WERI-Rb-1 (cell line): ENCODE results near the gene STK31.
"Not testable (repeated sequence)": the region's sequence is repeated elsewhere in the genome, so short reads cannot be mapped to it uniquely, and the experiment has no call there.

Experiments used
- DNase-seq: peaks from one replicate; pipeline ENCODE4 v3.0.0-alpha.2; 2020
- H3K27ac ChIP-seq: fragments of 250-450 bp; sonication (Bioruptor Pico); 2 replicates; pipeline ENCODE4 v1.5.1; 2020; ENCODE audit warnings: mild to moderate bottlenecking, moderate library complexity
- H3K27me3 ChIP-seq: fragments of 250-450 bp; sonication (Bioruptor Pico); 2 replicates; pipeline ENCODE4 v1.5.1; 2021; ENCODE audit warnings: mild to moderate bottlenecking, low read depth, moderate library complexity; ENCODE audit not compliant: insufficient read depth, severe bottlenecking
- H3K36me3 ChIP-seq: fragments of 250-450 bp; sonication (Bioruptor Pico); 2 replicates; pipeline ENCODE4 v1.5.1; 2020; ENCODE audit warnings: mild to moderate bottlenecking, moderate library complexity
- H3K4me3 ChIP-seq: 2 replicates; pipeline ENCODE4 v1.5.1; 2011; ENCODE audit warnings: low read depth, mild to moderate bottlenecking, control low read depth, low read length
- H3K9me3 ChIP-seq: fragments of 250-450 bp; sonication (Bioruptor Pico); 2 replicates; pipeline ENCODE4 v1.5.1; 2021; ENCODE audit warnings: mild to moderate bottlenecking, moderate library complexity; ENCODE audit not compliant: severe bottlenecking
- TF ChIP-seq, protein P1 (sequence below): IDR thresholded peaks from 2 replicates; pipeline ENCODE4 v1.5.1; 2011; ENCODE audit warnings: low read depth, mild to moderate bottlenecking, control low read depth, inconsistent platforms, low read length

STK31 gene

DNA sequence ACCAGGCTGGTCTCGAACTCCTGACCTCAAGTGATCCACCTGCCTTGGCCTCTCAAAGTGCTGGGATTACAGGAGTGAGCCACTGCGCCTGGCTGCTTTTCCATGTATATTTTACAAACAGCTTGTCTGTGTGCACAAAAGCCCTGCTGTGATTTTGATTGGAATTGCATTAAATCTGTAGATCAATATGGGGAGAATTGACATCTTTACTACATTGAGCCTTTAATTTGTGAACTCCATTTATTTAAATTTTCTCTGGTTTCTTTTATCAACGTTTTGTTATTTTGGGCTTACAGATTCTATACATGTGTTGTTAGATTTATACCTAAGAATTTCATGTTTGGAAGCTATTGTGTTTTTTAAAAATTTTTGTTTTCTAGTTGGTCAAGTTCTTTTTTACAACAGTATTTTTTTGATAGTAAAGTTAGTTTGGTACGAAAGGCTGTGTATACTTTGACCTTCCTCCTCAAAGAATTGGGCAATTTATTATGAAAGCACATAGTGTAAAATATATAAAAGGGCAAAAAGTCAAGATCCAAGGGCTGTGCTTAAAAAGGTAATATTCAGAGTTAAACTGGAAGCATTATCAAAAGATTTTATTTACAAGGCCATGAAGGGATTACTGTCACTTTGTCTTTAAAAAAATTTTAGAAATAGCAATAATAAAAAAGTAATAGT lies 92.8 kb downstream of the STK31 start:
- H3K4me3 ChIP-seq = no peak overlapping the region
- no peak overlapping the region for H3K27ac ChIP-seq
- H3K36me3 ChIP-seq = no peaks in the 10 kb centered on the region
- peaks cover 4% of the 10 kb centered on the region for H3K9me3 ChIP-seq
- H3K27me3 ChIP-seq = no peaks in the 10 kb centered on the region
- DNase-seq = no peak
- TF ChIP-seq, protein P1, sequence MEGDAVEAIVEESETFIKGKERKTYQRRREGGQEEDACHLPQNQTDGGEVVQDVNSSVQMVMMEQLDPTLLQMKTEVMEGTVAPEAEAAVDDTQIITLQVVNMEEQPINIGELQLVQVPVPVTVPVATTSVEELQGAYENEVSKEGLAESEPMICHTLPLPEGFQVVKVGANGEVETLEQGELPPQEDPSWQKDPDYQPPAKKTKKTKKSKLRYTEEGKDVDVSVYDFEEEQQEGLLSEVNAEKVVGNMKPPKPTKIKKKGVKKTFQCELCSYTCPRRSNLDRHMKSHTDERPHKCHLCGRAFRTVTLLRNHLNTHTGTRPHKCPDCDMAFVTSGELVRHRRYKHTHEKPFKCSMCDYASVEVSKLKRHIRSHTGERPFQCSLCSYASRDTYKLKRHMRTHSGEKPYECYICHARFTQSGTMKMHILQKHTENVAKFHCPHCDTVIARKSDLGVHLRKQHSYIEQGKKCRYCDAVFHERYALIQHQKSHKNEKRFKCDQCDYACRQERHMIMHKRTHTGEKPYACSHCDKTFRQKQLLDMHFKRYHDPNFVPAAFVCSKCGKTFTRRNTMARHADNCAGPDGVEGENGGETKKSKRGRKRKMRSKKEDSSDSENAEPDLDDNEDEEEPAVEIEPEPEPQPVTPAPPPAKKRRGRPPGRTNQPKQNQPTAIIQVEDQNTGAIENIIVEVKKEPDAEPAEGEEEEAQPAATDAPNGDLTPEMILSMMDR = no peak

DNA sequence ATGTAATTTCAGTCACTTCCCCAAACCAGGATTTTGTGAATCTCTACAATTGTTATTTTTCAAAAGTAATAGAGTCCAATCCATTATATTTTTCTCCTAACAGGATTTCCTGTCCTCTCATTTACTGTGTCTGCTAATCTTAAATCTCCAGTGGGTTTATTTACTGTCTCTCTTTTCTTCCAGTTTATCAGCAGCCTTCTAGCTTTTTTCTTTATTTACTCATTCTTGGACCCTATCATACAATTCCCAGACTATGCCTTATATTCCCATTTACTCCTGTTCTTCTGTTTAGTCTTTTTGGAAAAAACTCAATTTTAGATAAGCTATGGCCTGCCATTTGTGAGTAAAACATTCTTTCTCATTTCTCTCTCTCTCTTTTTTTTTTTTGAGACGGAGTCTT lies 94.7 kb downstream of the STK31 start:
- TF ChIP-seq, protein P1 = no peak
- DNase-seq = no peak
- Histone ChIP-seq H3K27ac (no peak overlapping the region), H3K27me3 (no peaks in the 10 kb centered on the region), H3K36me3 (no peaks in the 10 kb centered on the region), H3K4me3 (no peak overlapping the region), H3K9me3 (no peaks in the 10 kb centered on the region)

DNA sequence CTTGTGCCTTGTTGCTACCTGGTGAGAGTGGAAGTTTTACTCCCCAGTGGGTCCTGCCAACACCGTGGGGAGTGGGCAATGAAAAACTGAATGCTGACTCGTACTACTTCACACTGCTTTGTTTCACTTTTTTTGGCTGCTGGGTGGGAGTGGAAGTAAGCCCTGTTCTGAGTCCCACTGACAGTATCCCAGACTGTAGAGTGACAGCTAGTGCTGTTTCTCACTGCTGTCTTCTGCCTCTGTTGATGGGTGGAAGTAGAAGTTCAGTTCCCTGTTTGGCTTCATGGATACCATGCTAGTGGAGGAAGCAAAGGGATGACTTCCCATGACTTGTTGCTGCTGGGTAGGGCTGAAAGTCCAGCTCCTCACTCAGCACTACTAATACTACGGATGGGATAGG lies 98.4 kb downstream of the STK31 start:
- TF ChIP-seq, protein P1 = no peak
- no peaks in the 10 kb centered on the region for H3K9me3 ChIP-seq
- no peak for DNase-seq
- H3K27me3 ChIP-seq = no peaks in the 10 kb centered on the region
- H3K36me3 ChIP-seq = no peaks in the 10 kb centered on the region
- no peak overlapping the region for H3K27ac ChIP-seq
- no peak overlapping the region for H3K4me3 ChIP-seq

DNA sequence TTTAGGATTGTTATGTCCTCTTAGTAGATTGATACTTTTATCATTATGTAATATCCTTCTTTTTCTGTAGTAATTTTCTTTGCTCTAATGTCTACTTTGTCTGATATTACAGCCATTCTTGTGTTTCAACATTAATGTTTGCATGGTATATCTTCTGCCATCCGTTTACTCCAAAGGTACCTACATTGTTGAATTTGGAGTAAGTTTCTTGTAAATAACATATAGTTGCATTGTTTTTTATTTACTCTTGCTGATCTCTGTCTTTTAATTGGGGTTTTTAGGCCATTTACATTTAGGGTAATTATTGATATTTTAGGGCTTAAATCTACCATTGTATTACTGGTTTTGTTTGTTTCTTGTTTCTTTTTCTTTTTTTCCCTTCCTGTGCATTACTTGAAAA lies 100.1 kb downstream of the STK31 start:
- TF ChIP-seq, protein P1 = no peak
- Histone ChIP-seq H3K9me3 (no peaks in the 10 kb centered on the region), H3K36me3 (no peaks in the 10 kb centered on the region), H3K4me3 (no peak overlapping the region), H3K27ac (no peak overlapping the region), H3K27me3 (no peaks in the 10 kb centered on the region)
- no peak for DNase-seq

DNA sequence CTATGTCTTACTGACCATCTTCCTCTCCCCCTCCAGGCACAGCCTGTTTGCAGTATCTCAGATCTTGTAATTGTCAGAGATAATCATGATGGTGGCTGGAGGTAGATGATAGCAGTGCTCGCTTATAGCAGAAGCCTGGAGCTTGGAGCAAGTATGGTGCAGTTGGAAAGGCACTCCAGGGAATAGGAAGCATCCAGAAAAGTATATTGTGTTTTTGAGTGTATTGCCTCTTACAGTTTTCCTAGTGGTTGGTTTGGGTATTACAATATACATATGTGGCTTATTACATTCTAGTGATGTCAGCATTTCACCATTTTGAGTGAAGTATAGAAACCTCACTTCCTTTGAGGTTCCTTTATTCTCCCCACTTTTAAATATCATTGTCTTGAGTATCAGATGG lies 101.5 kb downstream of the STK31 start:
- no peaks in the 10 kb centered on the region for H3K36me3 ChIP-seq
- H3K27me3 ChIP-seq = no peaks in the 10 kb centered on the region
- H3K27ac ChIP-seq = no peak overlapping the region
- H3K4me3 ChIP-seq = no peak overlapping the region
- DNase-seq = no peak
- no peaks in the 10 kb centered on the region for H3K9me3 ChIP-seq
- TF ChIP-seq, protein P1 = no peak

DNA sequence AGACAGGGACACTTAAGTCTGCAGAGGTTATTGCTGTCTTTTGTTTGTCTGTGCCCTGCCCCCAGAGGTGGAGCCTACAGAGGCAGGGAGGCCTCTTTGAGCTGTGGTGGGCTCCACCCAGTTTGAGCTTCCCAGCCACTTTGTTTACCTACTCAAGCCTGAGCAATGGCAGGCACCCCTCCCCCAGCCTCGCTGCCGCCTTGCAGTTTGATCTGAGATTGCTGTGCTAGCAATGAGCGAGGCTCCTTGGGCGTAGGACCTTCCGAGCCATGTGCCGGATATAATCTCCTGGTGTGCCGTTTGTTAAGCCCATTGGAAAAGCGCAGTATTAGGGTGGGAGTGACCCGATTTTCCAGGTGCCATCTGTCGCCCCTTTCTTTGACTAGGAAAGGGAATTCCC lies 118.1 kb downstream of the STK31 start:
- not testable (repeated sequence) for H3K4me3 ChIP-seq, H3K9me3 ChIP-seq, DNase-seq, H3K36me3 ChIP-seq, H3K27me3 ChIP-seq, H3K27ac ChIP-seq

DNA sequence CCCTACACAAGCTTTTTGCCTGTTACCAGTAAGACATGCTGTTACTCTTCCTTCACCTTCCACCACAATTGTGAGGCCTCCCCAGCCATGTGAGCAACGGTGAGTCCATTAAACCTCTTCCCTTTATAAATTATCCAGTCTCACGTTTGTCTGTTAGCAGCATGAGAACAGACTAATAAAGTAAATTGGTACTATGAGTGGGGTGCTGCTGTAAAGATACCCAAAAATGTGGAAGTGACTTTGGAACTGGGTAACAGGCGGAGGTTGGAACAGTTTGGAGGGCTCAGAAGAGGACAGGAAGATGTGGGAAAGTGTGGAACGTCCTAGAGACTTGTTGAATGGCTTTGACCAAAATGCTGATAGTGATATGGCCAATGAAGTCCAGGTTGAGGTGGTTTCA lies 122.7 kb downstream of the STK31 start:
- not testable (repeated sequence) for H3K27me3 ChIP-seq, DNase-seq, H3K27ac ChIP-seq, H3K4me3 ChIP-seq, H3K36me3 ChIP-seq
- peaks cover 12% of the 10 kb centered on the region for H3K9me3 ChIP-seq
